SH-SY5Y (cell line): Measurements from ENCODE around the gene EPB41.

ENCODE experiments used
- GATA2 ChIP-seq: IDR thresholded peaks from 2 replicates; pipeline ENCODE4 v1.6.1; 2011; ENCODE audit warnings: mild to moderate bottlenecking, low read depth, low read length
- GATA3 ChIP-seq: IDR thresholded peaks from 2 replicates; pipeline ENCODE4 v1.6.1; 2011; ENCODE audit warnings: low read depth, mild to moderate bottlenecking, low read length, moderate library complexity

GRCh38 chr1:29125237-29125641 is 210.9 kb downstream of the EPB41 start:
- TF ChIP-seq GATA3 (no peak), GATA2 (no peak)
